C4-2B (cell line): ENCODE data around the gene GABRP.
"Not testable (repeated sequence)": the region's sequence is repeated elsewhere in the genome, so short reads cannot be mapped to it uniquely, and the experiment has no call there.

Experiments
- H3K27ac ChIP-seq: fragments of 450-650 bp; 2 replicates; pipeline ENCODE4 v1.5.1; 2017
- ZFX ChIP-seq: fragments of 450-650 bp; IDR thresholded peaks from 2 replicates; pipeline ENCODE4 v1.6.1; 2017
- TF ChIP-seq, protein P1 (sequence below): fragments of 450-650 bp; conservative IDR thresholded peaks from 2 replicates; pipeline ENCODE4 v1.5.1; 2017; ENCODE audit warnings: mild to moderate bottlenecking

The GABRP gene

DNA sequence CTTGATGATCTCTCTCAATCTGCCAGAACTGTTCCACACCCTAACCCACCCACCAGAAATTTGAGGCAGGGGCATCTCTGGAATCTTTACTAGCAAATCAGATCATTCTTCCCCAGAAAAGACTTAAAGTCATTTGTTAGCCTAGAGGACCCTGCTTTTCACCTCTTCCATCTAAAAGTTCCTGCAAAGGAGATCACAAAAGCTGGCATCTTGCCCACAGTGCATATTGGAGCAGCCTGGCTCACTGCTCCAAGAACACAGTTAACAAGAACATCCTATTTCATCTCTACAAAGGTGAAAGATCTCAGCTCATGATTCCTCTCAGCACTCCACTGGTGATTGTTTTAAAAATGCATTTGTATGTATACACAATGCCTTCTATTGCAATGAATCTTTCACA is 36.3 kb downstream of the GABRP start:
- TF ChIP-seq ZFX: no peak
- TF ChIP-seq, protein P1, sequence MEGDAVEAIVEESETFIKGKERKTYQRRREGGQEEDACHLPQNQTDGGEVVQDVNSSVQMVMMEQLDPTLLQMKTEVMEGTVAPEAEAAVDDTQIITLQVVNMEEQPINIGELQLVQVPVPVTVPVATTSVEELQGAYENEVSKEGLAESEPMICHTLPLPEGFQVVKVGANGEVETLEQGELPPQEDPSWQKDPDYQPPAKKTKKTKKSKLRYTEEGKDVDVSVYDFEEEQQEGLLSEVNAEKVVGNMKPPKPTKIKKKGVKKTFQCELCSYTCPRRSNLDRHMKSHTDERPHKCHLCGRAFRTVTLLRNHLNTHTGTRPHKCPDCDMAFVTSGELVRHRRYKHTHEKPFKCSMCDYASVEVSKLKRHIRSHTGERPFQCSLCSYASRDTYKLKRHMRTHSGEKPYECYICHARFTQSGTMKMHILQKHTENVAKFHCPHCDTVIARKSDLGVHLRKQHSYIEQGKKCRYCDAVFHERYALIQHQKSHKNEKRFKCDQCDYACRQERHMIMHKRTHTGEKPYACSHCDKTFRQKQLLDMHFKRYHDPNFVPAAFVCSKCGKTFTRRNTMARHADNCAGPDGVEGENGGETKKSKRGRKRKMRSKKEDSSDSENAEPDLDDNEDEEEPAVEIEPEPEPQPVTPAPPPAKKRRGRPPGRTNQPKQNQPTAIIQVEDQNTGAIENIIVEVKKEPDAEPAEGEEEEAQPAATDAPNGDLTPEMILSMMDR: no peak
- H3K27ac ChIP-seq: no peak overlapping the region

DNA sequence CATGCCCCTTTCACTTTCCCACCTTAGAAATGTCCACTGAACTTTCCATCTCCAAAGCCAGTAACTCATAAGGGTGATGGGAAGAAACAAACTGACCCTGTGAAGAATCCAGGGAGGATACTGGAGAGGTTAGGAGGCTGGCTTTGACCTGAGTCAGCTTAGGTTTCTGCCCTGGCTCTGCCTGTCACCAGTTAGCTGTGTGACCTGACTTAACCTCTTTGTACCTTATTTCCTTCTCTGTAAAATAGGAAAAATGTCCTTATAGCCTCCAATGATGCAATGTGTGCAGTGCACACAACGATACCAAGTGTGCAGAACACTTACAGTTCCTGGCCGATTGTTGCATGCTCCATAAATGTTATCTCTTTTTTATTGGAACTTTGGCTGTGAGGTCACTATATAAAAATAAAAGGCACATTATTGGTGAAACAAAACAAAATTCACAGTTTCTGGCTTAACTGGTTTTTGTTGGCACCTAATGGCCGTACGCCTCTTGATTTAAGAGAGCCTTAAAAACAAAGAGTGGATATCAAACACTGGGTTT is 37.8 kb downstream of the GABRP start:
- TF ChIP-seq, protein P1: no peak
- no peak for TF ChIP-seq ZFX
- H3K27ac ChIP-seq: peak overlapping the region; percentile 88

DNA sequence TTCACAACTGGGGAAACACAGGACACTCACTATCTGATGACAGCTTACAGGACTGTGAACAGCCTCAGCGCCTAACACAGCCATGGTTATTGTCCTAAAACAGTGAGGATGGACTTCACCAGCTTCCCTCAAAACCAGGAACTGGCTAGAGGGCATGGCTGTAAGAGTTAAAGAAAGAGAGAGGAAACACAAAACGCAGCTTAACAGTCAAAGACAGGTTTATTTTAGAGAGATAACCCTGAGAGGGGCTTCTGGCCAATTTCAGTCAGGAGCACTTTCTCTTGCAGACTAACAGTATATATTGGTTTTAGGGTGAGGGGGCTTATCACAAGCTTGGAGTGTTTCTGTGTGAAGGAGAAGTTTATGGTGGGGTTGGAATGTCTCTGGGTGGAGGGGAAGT is 42.6 kb downstream of the GABRP start:
- no peak for TF ChIP-seq ZFX
- TF ChIP-seq, protein P1: no peak
- no peak overlapping the region for H3K27ac ChIP-seq

DNA sequence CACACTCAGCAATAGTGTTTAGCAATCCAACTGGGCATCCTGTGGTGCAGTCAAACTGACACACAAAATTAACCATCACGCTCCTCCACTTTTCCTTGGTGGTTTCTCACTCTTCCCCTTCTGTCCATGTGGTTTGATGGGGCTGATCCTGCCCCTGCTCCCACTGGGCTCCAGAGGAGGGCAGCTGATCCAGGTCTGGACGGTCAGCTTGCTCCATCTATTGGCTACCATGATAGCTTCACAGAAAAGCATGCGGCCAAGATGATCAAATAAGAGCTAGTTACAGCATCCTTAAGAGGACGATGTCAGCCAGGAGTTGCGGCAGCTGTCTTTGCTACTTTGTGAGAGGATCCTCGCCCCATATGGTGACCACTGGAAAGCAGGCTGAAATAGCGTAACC is 48.7 kb downstream of the GABRP start:
- TF ChIP-seq, protein P1: no peak
- TF ChIP-seq ZFX: no peak
- no peak overlapping the region for H3K27ac ChIP-seq

DNA sequence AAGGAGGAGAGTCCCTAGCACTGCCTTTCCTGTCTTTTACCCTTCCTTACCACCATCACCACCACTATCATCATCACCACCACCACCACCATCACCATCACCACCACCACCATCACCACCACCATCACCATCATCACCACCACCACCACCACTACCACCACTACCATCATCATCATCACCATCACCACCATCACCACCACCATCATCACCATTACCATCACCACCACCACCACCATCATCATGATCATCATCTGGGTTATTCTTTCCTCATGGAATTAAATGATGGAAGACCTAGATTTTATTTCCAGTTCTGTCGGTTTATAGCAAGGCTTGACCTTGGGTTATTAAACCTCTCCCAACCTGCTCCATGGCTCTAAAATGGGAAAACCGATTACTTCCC is 50.5 kb downstream of the GABRP start:
- H3K27ac ChIP-seq: not testable (repeated sequence)

DNA sequence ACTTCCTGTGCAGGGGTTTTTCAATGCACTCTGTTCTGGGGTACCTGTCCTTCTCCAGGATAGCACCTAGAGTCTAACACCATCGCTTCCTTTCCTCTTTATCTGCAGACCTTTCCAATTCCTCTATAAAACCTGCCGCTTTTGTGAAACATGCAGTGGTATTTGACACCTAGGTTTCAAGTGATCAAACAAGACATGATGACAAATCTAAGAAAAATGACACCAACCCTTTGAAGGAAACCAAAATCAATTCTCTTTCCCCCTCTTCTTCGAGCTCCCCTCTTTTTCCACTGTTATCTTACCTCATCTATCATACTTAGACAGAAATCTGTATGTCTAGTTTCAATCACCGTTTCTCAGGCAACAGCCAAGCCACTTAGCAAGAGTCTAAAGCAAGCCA is 52.7 kb downstream of the GABRP start:
- TF ChIP-seq ZFX: no peak
- TF ChIP-seq, protein P1: no peak
- no peak overlapping the region for H3K27ac ChIP-seq

DNA sequence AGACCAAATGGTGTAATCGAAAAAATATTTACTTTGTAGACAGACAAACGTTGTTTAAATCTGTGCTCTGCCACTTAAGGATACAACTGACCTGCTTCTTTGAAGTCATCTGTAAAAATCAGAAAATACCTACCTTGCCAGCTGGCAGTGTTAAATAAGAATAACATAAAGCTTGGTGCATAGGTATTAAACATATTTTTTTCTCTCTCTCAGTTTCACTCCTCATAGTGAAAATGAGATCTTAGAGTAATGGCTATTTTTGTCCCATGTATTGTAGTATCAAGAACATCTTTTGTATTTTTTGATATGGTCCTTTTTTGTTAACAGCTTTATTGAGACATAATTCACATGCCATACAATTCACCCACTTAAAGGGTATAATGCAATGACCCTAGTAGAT is 60.3 kb downstream of the GABRP start:
- TF ChIP-seq, protein P1: no peak
- no peak for TF ChIP-seq ZFX
- H3K27ac ChIP-seq: no peak overlapping the region

DNA sequence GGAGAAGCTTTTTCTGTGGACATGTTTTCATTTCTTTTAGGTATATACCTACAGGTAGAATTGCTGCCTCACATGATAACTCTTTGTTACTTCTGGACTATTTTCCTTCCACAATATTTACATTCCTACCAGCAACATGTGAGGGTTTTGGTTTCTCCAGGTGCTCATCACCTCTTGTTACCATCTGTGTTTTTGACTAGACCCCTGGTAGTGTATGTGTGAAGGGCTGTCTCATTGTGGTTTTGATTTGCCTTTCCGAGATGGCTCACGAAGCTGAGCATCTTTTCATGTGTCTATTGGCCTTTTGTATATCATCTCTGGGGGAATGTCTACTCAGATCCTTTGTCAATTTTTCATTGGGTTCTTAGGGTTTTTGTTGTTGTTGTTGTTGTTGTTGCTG is 61.1 kb downstream of the GABRP start:
- TF ChIP-seq ZFX: no peak
- TF ChIP-seq, protein P1: no peak
- no peak overlapping the region for H3K27ac ChIP-seq
